Liver (tissue), 9 donors: ENCODE data around the gene RAD51B. TPM values are rescaled to one million over a fixed set of nuclear protein-coding genes. Genes with fewer than 3 reads are reported as not detected.

Source experiments
- DNase-seq: peaks from one replicate; pipeline ENCODE4 v3.0.0-alpha.2; 2017; ENCODE audit warnings: low spot score
- H3K27ac ChIP-seq, 2 donors: one replicate each; pipeline ENCODE4 v1.7.0; 2013; ENCODE audit warnings: inconsistent platforms in 2 of 2, low read length in 2 of 2, control low read depth in 1 of 2, low read depth in 1 of 2, mild to moderate bottlenecking in 1 of 2
- H3K27me3 ChIP-seq, 4 donors: one replicate each; pipeline versions ENCODE4 v1.6.1 to v1.7.0; 2013; ENCODE audit warnings: low read length in 3 of 4, inconsistent platforms in 1 of 4, mild to moderate bottlenecking in 1 of 4, moderate library complexity in 1 of 4; ENCODE audit not compliant: control insufficient read depth in 4 of 4, insufficient read depth in 4 of 4
- H3K36me3 ChIP-seq, 4 donors: one replicate each; pipeline versions ENCODE4 v1.6.1 to v1.7.0; 2013; ENCODE audit warnings: low read length in 3 of 4, mild to moderate bottlenecking in 3 of 4, low read depth in 1 of 4, moderate library complexity in 1 of 4; ENCODE audit not compliant: control insufficient read depth in 4 of 4, insufficient read depth in 3 of 4
- H3K4me1 ChIP-seq, 4 donors: one replicate each; pipeline versions ENCODE4 v1.6.1 to v1.7.0; 2013; ENCODE audit warnings: low read length in 3 of 4, mild to moderate bottlenecking in 3 of 4, moderate library complexity in 1 of 4; ENCODE audit not compliant: control insufficient read depth in 4 of 4, insufficient read depth in 4 of 4
- H3K4me3 ChIP-seq, 3 donors: one replicate each; pipeline versions ENCODE4 v1.6.1 to v1.7.0; 2013; ENCODE audit warnings: low read length in 3 of 3, control low read depth in 1 of 3, low read depth in 1 of 3, mild to moderate bottlenecking in 1 of 3
- H3K9ac ChIP-seq, 2 donors: one replicate each; pipeline ENCODE4 v1.7.0; 2013; ENCODE audit warnings: low read length in 2 of 2, mild to moderate bottlenecking in 2 of 2, moderate library complexity in 2 of 2, control low read depth in 1 of 2, low read depth in 1 of 2
- H3K9me3 ChIP-seq, 4 donors: one replicate each; pipeline versions ENCODE4 v1.6.1 to v1.7.0; 2013; ENCODE audit warnings: low read length in 3 of 4; ENCODE audit not compliant: control insufficient read depth in 4 of 4
- EGR1 ChIP-seq, 2 donors: IDR thresholded peaks; 2 replicates each; pipeline ENCODE4 v1.6.1; 2016 to 2018; ENCODE audit warnings: antibody characterized with exemption in 2 of 2, low read depth in 2 of 2
- FOXA1 ChIP-seq: IDR thresholded peaks from 2 replicates; pipeline ENCODE4 v1.6.1; 2016; ENCODE audit warnings: antibody characterized with exemption
- FOXA2 ChIP-seq: IDR thresholded peaks from 2 replicates; pipeline ENCODE4 v1.6.1; 2016; ENCODE audit warnings: antibody characterized with exemption
- GABPA ChIP-seq, 2 donors: IDR thresholded peaks in 1 of 2; conservative IDR thresholded peaks in 1 of 2; 2 replicates each; pipeline ENCODE4 v1.6.1; 2016; ENCODE audit warnings: antibody characterized with exemption in 2 of 2, mild to moderate bottlenecking in 1 of 2, moderate library complexity in 1 of 2
- HNF4A ChIP-seq, 2 donors: conservative IDR thresholded peaks; 2 replicates each; pipeline ENCODE4 v1.6.1; 2016; ENCODE audit warnings: antibody characterized with exemption in 2 of 2, mild to moderate bottlenecking in 2 of 2
- HNF4G ChIP-seq: IDR thresholded peaks from 2 replicates; pipeline ENCODE4 v1.6.1; 2016; ENCODE audit warnings: antibody characterized with exemption
- JUND ChIP-seq, 2 donors: IDR thresholded peaks; 2 replicates each; pipeline ENCODE4 v1.6.1; 2016; ENCODE audit warnings: antibody characterized with exemption in 2 of 2
- NR2F2 ChIP-seq: IDR thresholded peaks from 2 replicates; pipeline ENCODE4 v1.6.1; 2016; ENCODE audit warnings: antibody characterized with exemption
- RAD21 ChIP-seq, 2 donors: IDR thresholded peaks; 2 replicates each; pipeline ENCODE4 v1.6.1; 2016; ENCODE audit warnings: antibody characterized with exemption in 2 of 2, mild to moderate bottlenecking in 2 of 2
- RXRA ChIP-seq, 2 donors: IDR thresholded peaks; 2 replicates each; pipeline ENCODE4 v1.6.1; 2017 to 2018; ENCODE audit warnings: antibody characterized with exemption in 2 of 2, mild to moderate bottlenecking in 1 of 2
- SP1 ChIP-seq: IDR thresholded peaks from 2 replicates; pipeline ENCODE4 v1.6.1; 2018; ENCODE audit warnings: antibody characterized with exemption, mild to moderate bottlenecking
- TAF1 ChIP-seq: conservative IDR thresholded peaks from 2 replicates; pipeline ENCODE4 v1.6.1; 2016; ENCODE audit warnings: antibody characterized with exemption, mild to moderate bottlenecking
- YY1 ChIP-seq: IDR thresholded peaks from 2 replicates; pipeline ENCODE4 v1.6.1; 2016; ENCODE audit warnings: antibody characterized with exemption, mild to moderate bottlenecking
- WGBS: extraction: QIAGEN DNeasy Blood & Tissue Kit; methylation state at CpG from one replicate; pipeline ENCODE4 v1.1.7; 2013; 5-methylcytosine and 5-hydroxymethylcytosine counted together
- polyA plus RNA-seq, 2 donors: library from polyadenylated mRNA; stranded (reverse) in 1 of 2; unstranded in 1 of 2; fragments of 200-250 nt in 1 of 2; fragments of >200 nt in 1 of 2; fragmentation: Nextera tagmentation in 1 of 2; extraction: Ambion mirVana in 1 of 2; gene quantifications; one replicate each; pipeline versions ENCODE4 v1.2.1 to v1.2.3, GENCODE V29; 2013 to 2015
- total RNA-seq, 2 donors: library from RNA; depleted of rRNA; stranded (reverse); fragments of >200 nt; gene quantifications; one replicate each; pipeline ENCODE4 v1.2.3, GENCODE V29; 2014
- TF ChIP-seq, protein P1 (sequence below): IDR thresholded peaks from 2 replicates; pipeline ENCODE4 v1.6.1; 2016; ENCODE audit warnings: antibody characterized with exemption
- TF ChIP-seq, protein P2 (sequence below): IDR thresholded peaks from 2 replicates; pipeline ENCODE4 v1.6.1; 2016; ENCODE audit warnings: antibody characterized with exemption, mild to moderate bottlenecking
- TF ChIP-seq, protein P3 (sequence below): fragments of 150-350 bp; IDR thresholded peaks from 2 replicates; pipeline ENCODE4 v1.5.1; 2017; ENCODE audit warnings: improper control_type of control experiment, low read depth, low read length; ENCODE audit not compliant: missing input control
- TF ChIP-seq, protein P4 (sequence below): IDR thresholded peaks from 2 replicates; pipeline ENCODE4 v1.6.1; 2016; ENCODE audit warnings: antibody characterized with exemption
- TF ChIP-seq, protein P5 (sequence below): IDR thresholded peaks from 2 replicates; pipeline ENCODE4 v1.6.1; 2016; ENCODE audit warnings: antibody characterized with exemption
- donor health status: healthy.
- donor health status: healthy.
- donor health status: healthy.
- donor health status: healthy.
- donor health status: healthy.

The RAD51B gene
- total and polyA plus RNA-seq, 4 donors: 0.81 to 12.9 (median 2.4) TPM

DNA sequence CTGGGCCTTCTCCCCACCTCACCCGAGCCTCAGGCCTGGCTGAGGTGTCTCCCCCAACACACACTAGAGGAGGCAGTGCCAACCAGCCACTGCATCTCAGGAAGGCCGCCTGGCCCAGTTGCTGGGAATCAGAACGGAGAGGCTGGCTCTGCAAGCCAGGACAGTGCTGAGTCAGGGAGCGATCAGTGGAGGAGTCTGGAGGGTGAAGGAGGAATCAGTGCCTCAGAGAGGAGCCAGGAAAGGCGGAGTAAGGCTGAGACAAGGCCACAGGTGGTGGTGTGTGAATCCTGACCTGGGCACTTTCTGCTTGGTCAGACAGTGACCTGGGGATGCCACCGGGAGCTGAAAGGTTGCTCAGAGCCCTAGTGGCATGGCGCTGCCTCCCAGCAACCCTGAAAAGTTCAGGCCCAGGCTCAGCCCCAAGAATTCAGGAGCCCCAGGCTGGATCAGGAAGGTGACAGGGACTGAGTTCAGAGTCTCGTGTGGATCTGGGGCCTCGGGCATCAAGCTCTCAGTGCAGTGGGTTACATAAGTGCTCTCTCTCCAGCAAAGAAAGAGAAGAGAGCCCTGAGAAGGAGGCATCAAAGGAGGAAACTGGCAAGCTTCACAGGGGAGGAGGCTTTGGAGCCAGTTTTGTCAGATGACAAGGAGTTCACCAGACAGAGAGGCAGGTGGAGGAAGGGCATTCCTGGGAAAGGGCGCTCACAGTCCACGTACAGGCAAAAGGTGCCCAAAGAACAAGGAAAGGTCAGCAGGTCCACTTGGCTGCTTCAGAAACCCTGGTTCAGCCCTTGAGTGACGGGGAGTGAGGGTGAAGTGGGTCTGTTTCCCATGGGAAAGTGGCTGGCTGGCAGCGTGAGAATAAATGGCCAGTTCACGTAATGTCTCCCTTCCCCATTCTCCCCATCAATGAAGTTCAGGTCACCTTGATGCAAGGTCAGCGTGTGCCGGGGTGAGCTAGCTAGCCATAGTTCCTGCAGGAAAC lies 885.4 kb downstream of the RAD51B start:
- no peaks in the 10 kb centered on the region for H3K36me3 ChIP-seq
- no peak overlapping the region for H3K4me3 ChIP-seq
- H3K27ac ChIP-seq: no peak overlapping the region
- H3K9me3 ChIP-seq: no peaks in the 10 kb centered on the region
- H3K27me3 ChIP-seq: no peaks in the 10 kb centered on the region
- WGBS: 88% methylated on average over 16 of the region's 16 CpGs
- TF ChIP-seq FOXA1 (no peak), SP1 (no peak), HNF4G (no peak), JUND (IDR thresholded peaks at IDR 0.05) (no peak), TAF1 (no peak), NR2F2 (no peak), HNF4A (conservative IDR thresholded peaks at IDR 0.05) (no peak), RAD21 (IDR thresholded peaks at IDR 0.05) (no peak), GABPA (IDR thresholded peaks at IDR 0.05 in 1 of 2, conservative IDR thresholded peaks at IDR 0.05 in 1 of 2) (no peak), RXRA (IDR thresholded peaks at IDR 0.05) (no peak), YY1 (no peak), EGR1 (IDR thresholded peaks at IDR 0.05; ENCODE audit: low read depth in 2 of 2) (no peak), FOXA2 (no peak)
- TF ChIP-seq, protein P1, sequence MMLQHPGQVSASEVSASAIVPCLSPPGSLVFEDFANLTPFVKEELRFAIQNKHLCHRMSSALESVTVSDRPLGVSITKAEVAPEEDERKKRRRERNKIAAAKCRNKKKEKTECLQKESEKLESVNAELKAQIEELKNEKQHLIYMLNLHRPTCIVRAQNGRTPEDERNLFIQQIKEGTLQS: no peak
- TF ChIP-seq, protein P2, sequence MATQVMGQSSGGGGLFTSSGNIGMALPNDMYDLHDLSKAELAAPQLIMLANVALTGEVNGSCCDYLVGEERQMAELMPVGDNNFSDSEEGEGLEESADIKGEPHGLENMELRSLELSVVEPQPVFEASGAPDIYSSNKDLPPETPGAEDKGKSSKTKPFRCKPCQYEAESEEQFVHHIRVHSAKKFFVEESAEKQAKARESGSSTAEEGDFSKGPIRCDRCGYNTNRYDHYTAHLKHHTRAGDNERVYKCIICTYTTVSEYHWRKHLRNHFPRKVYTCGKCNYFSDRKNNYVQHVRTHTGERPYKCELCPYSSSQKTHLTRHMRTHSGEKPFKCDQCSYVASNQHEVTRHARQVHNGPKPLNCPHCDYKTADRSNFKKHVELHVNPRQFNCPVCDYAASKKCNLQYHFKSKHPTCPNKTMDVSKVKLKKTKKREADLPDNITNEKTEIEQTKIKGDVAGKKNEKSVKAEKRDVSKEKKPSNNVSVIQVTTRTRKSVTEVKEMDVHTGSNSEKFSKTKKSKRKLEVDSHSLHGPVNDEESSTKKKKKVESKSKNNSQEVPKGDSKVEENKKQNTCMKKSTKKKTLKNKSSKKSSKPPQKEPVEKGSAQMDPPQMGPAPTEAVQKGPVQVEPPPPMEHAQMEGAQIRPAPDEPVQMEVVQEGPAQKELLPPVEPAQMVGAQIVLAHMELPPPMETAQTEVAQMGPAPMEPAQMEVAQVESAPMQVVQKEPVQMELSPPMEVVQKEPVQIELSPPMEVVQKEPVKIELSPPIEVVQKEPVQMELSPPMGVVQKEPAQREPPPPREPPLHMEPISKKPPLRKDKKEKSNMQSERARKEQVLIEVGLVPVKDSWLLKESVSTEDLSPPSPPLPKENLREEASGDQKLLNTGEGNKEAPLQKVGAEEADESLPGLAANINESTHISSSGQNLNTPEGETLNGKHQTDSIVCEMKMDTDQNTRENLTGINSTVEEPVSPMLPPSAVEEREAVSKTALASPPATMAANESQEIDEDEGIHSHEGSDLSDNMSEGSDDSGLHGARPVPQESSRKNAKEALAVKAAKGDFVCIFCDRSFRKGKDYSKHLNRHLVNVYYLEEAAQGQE: no peak
- TF ChIP-seq, protein P3, sequence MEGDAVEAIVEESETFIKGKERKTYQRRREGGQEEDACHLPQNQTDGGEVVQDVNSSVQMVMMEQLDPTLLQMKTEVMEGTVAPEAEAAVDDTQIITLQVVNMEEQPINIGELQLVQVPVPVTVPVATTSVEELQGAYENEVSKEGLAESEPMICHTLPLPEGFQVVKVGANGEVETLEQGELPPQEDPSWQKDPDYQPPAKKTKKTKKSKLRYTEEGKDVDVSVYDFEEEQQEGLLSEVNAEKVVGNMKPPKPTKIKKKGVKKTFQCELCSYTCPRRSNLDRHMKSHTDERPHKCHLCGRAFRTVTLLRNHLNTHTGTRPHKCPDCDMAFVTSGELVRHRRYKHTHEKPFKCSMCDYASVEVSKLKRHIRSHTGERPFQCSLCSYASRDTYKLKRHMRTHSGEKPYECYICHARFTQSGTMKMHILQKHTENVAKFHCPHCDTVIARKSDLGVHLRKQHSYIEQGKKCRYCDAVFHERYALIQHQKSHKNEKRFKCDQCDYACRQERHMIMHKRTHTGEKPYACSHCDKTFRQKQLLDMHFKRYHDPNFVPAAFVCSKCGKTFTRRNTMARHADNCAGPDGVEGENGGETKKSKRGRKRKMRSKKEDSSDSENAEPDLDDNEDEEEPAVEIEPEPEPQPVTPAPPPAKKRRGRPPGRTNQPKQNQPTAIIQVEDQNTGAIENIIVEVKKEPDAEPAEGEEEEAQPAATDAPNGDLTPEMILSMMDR: no peak
- TF ChIP-seq, protein P4, sequence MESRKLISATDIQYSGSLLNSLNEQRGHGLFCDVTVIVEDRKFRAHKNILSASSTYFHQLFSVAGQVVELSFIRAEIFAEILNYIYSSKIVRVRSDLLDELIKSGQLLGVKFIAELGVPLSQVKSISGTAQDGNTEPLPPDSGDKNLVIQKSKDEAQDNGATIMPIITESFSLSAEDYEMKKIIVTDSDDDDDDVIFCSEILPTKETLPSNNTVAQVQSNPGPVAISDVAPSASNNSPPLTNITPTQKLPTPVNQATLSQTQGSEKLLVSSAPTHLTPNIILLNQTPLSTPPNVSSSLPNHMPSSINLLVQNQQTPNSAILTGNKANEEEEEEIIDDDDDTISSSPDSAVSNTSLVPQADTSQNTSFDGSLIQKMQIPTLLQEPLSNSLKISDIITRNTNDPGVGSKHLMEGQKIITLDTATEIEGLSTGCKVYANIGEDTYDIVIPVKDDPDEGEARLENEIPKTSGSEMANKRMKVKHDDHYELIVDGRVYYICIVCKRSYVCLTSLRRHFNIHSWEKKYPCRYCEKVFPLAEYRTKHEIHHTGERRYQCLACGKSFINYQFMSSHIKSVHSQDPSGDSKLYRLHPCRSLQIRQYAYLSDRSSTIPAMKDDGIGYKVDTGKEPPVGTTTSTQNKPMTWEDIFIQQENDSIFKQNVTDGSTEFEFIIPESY: no peak
- TF ChIP-seq, protein P5, sequence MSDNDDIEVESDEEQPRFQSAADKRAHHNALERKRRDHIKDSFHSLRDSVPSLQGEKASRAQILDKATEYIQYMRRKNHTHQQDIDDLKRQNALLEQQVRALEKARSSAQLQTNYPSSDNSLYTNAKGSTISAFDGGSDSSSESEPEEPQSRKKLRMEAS: no peak
- no peak for DNase-seq
- H3K9ac ChIP-seq: no peak overlapping the region
- peaks cover 0 to 15% (median 0%) of the 10 kb centered on the region in 4 donors for H3K4me1 ChIP-seq
